ENCODE data around the gene CNIH4.
"Not testable (repeated sequence)": the region's sequence is repeated elsewhere in the genome, so short reads cannot be mapped to it uniquely, and the experiment has no call there.

CNIH4 gene

GRCh38 chr1:224349716-224350115 is 7.0 kb upstream of the CNIH4 start:
- not testable (repeated sequence) for DNase-seq (ENCODE audit: low read depth)

DNA sequence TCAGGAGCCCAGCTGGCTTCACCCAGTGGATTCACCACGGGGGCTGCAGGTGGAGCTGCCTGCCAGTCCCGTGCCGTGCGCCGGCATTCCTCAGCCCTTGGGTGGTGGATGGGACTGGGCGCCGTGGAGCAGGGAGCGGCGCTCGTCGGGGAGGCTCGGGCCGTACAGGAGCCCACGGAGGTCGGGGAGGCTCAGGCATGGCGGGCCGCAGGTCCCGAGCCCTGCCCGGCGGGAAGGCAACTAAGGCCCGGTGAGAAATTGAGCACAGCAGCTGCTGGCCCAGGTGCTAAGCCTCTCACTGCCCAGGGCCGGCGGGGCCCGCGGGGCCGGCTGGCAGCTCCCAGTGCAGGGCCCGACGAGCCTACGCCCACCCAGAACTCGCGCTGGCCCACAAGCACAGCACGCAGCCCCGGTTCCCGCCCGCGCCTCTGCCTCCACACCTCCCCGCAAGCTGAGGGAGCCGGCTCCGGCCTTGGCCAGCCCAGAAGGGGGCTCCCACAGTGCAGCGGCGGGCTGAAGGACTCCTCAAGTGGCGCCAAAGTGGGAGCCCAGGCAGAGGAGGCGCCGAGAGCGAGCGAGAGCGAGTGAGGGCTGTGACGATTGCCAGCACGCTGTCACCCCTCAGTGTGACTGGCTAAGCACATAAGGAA is 4.1 kb upstream of the CNIH4 start:
- not testable (repeated sequence) for DNase-seq (ENCODE audit: low read depth)

DNA sequence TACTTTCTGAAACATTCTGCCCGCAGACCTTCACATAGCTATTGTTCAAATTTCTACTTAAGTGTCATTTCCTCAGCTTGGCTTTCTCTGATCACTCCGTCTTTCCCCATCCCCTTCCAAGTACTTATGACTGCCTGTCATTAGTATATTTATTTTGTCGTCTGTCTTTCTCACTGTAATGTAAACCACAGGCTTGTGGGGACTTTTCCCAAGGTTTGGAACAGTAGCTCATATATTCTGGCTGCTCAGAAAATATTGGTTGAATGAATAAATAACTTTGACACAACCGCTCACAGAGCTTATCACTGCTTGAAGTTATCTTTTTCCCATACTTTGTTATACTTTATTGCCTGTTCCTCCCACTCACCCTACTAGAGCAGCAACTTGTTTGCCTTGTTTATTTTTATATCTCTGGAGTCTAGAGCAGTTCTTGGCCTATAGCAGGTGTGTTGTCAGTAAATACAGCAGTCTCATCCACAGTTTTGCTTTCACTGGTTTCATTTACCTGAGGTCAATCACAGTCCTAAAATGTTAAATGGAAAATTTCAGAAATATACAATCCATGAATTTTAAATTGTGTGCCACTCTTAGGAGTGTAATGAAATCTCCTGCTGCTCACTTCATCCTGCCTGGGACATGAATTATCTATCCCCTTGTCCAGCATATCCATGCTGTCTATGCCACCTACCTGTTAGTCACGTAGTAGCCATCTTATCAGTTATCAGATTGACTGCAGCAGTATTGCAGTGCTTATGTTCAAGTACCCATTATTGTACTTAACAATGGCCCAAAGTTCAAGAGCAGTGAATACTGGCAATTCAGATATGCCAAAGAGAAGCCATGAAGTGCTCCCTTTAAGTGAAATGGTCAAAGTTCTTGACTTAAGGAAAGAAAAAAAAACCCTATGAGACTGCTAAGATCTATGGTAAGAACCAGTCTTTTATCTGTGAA is 2.4 kb upstream of the CNIH4 start:
- DNase-seq (ENCODE audit: low read depth) = no peak

DNA sequence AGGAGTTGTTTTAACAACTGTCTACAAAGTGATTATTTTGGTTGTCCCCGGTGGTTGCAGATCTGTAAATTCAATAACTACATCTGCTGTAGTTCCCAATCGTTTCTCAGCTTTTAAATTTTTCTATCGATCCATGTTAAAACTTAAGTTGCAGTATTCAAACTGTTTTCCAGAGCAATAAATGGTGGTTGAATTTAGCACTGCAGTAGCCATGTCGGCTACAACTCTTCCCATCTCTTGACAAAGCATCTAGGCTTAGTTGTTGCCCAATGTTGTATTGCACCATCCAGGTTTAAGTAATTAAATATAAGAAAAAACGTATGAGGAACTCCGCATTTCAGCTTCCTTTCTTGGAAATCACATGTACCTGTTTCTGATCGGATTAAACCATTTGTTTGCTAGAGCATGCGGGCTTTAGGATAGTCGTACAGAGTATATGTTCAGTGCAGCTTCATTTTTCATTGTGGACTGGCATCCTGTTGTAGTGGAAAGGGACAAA is 996 bp downstream of the CNIH4 start:
- no peak for DNase-seq (ENCODE audit: low read depth)

DNA sequence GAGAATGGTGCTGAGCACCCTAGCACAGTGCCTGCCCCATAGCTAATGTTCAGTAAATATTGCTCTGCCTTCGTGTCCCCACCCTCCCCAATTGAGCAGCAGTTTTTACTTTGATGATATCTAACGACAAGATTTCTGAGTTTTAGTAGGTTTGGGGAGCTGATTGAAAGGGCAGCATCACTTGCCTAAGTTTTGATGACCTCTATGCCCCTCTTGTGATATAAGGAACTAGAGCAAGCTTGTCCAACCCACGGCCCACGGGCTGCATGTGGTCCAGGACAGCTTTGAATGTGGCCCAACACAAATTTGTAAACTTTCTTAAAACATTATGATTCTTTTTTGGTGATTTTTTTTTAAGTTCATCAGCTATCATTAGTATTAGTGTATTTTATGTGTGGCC is 1.6 kb downstream of the CNIH4 start:
- no peak for DNase-seq (ENCODE audit: low read depth)

GRCh38 chr1:224359207-224359606 is 2.5 kb downstream of the CNIH4 start:
- no peak for DNase-seq (ENCODE audit: low read depth)

GRCh38 chr1:224368409-224368808 is 11.7 kb downstream of the CNIH4 start:
- no peak for DNase-seq (ENCODE audit: low read depth)

GRCh38 chr1:224373008-224373590 is 16.4 kb downstream of the CNIH4 start:
- DNase-seq (ENCODE audit: low read depth) = no peak

- DNase-seq (ENCODE audit: low read depth) = no peak
Measured at GRCh38 chr1:224375059-224375458, 18.4 kb downstream of the CNIH4 start.

DNA sequence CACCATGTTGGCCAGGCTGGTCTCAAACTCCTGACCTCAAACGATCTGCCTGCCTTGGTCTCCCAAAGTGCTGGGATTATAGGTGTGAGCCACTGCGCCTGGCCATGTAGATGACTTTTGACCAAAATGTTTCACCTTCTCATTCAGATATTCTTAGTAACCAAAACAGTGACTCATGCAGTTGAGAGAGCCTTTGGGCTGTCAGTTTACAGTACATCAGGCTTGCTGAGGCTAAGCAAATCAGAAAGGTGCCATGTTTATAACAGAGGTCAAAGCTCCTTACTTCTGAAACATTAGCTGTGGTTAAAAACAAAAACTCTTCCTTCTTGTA is 21.0 kb downstream of the CNIH4 start:
- no peak for DNase-seq (ENCODE audit: low read depth)

DNA sequence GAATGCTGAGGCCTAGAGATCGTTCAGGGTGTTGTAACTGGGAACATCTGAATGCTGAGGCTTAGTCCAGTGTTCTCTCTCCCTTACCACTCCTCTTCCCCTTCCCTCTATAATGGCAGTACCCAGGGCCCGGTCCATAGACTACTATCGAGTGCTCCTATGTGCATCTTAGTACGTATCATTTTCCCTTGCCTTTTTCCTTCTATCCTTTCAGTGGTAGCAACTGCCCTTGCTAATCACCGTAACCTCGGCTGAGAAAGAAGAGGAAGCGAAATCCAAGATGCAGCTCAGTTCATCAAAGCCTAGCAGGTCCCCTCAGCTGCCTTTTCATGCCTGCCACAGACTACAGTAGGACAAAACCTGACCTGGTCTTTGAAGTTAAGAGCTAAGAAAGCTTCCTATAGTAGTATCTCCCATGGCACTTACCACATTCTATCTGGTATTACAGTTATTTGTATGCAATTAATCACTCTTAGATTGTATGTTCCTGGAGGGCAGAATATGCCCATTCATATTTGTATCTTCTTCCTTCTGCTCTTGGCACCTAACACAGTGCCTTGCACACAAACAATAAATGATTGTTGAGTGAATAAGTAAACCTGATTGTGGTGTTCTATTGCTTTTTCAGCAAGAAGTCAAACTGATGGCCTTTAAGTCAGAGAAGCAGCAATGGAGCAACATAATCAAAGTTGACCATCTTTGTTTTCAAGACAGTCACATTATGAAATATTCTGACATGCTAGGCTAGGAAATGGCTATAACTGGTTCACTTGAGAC is 22.4 kb downstream of the CNIH4 start:
- no peak for DNase-seq (ENCODE audit: low read depth)

DNA sequence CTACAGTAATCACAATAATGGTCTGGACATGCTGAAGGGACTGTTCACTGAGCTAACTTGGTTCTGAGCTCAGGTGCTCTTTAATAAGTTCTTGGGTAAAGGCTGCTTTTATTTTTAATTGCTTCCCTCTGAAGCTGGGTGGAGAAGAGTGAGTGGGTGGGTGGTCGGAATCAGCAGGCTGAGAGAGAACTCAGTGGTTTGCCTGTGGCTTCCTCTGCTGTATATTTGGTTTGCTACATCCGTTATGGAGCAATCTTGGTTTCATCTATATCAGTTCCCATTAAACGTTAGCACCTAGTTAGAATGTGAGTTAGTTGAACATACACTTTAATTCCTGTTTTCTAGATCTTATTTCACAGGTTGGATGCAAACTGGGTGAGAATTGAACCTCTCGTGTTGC is 23.3 kb downstream of the CNIH4 start:
- no peak for DNase-seq (ENCODE audit: low read depth)

DNA sequence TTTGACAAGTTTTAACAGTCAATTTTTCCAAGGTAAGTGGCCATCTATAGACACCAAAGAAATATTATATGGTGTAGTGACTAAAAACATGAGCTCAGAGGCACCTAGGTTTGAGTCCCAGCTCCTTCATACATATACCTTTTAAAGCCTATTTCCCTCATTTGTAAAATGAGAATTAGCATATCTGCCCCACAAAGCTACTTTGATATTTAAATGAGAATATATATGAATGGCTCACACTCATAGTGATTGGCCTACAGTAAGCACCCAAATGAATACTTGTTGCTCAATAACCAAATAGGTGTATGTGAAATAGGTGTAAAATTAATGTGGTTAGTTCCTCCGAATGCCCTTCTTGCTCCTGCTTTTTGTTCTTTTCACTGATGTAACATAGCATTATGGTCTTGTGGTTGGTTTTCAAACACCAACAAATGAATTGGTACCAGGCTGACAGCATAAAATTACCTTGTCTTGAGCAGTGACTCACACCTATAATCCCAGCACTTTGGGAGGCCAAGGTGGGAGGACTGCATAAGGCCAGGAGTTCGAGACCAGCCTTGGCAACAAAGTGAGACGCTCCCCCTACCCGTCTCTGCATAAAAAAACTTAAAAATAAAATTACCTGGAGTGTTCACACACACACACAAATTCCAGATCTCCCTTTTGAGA is 25.3 kb downstream of the CNIH4 start:
- DNase-seq (ENCODE audit: low read depth) = no peak

GRCh38 chr1:224383218-224383617 is 26.5 kb downstream of the CNIH4 start:
- no peak for DNase-seq (ENCODE audit: low read depth)

DNA sequence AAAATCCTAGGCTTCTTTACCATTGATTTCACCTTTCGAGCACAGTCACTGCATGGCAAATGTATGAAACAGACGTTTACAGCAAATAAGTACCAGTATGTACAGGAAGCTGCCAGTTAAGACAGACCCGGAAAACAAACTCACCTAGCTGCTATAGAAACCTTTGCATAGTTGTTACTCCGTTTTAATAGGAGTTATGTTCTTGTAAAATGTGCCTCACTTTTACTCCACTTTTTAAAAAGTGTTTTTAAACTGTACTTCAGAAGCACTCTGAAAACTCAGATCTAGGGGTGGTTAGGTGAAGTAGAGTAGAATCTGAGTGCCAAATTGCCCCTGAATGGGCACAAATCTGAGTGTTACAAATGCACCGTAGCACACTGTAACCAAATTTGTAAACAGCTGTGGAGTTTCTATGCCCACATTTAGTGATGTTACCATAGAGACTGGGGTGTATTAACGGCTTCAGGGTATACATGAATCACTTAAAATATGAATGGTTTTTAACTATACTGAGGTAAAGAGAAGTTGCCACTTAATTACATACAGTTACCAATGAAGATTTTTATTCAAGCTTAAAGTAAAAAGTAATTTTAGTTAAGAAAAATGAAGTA is 30.7 kb downstream of the CNIH4 start:
- no peak for DNase-seq (ENCODE audit: low read depth)

- DNase-seq (ENCODE audit: low read depth) = no peak
Measured at GRCh38 chr1:224387943-224388342, 31.3 kb downstream of the CNIH4 start.

- DNase-seq (ENCODE audit: low read depth) = no peak
Measured at GRCh38 chr1:224390517-224390916, 33.8 kb downstream of the CNIH4 start.

- no peak for DNase-seq (ENCODE audit: low read depth)
Measured at GRCh38 chr1:224392411-224393249, 36.0 kb downstream of the CNIH4 start.

GRCh38 chr1:224393294-224393693 is 36.6 kb downstream of the CNIH4 start:
- DNase-seq (ENCODE audit: low read depth) = no peak

GRCh38 chr1:224399887-224400286 is 43.2 kb downstream of the CNIH4 start:
- no peak for DNase-seq (ENCODE audit: low read depth)

Data from stimulated activated CD8-positive, alpha-beta memory T cell treated with anti-CD3 and anti-CD28 coated beads, Interleukin-12 subunit alpha, Interleukin-12 subunit beta, amount 100 ng/mL, for 1 hour (primary cell).